Cortex of kidney (tissue), 1 donor: ENCODE data around the gene MAP2K2.

Experiments
- DNase-seq: peaks from one replicate; lab custom pipeline; 2025; lab: John Stamatoyannopoulos, UW

The MAP2K2 gene

GRCh38 chr19:4043966-4044715, 79.8 kb downstream of the MAP2K2 start:
- DNase-seq = no peak

GRCh38 chr19:4043401-4043800, 80.5 kb downstream of the MAP2K2 start:
- DNase-seq = no peak

GRCh38 chr19:4042731-4043082, 81.2 kb downstream of the MAP2K2 start:
- DNase-seq = no peak

GRCh38 chr19:4042064-4042730, 81.7 kb downstream of the MAP2K2 start:
- no peak for DNase-seq
